Neural cell (in vitro differentiated cells): Measurements from ENCODE around the gene TGDS. TPM values are rescaled to one million over a fixed set of nuclear protein-coding genes. Genes with fewer than 3 reads are reported as not detected.

Experiments
- H2AFZ ChIP-seq: fragments of 200-600, 300-800 bp; sonication (generic), shearing (Covaris generic); 2 replicates; pipeline ENCODE4 v1.6.0; 2014; ENCODE audit warnings: low read depth, mild to moderate bottlenecking, antibody characterized with exemption, low read length, moderate library complexity
- H3F3A ChIP-seq: fragments of 200-600 bp; shearing (Covaris generic); 2 replicates; pipeline ENCODE4 v1.6.1; 2016; ENCODE audit warnings: mild to moderate bottlenecking, moderate library complexity, mixed read lengths, antibody characterized with exemption, low read length; ENCODE audit not compliant: insufficient read depth, poor library complexity, severe bottlenecking
- H3K27ac ChIP-seq: fragments of 200-600, 300-800 bp; sonication (generic), shearing (Covaris generic); 2 replicates; pipeline ENCODE4 v1.5.1; 2014; ENCODE audit warnings: mild to moderate bottlenecking, low read length, moderate library complexity
- H3K27me3 ChIP-seq: fragments of 300-800, 200-600 bp; sonication (generic), shearing (Covaris generic); 2 replicates; pipeline ENCODE4 v1.6.0; 2014; ENCODE audit warnings: mild to moderate bottlenecking, low read depth, low read length, moderate library complexity; ENCODE audit not compliant: insufficient read depth
- H3K36me3 ChIP-seq: fragments of 300-800, 200-600 bp; sonication (generic), shearing (Covaris generic); 2 replicates; pipeline ENCODE4 v1.5.1; 2014; ENCODE audit warnings: mild to moderate bottlenecking, antibody characterized with exemption, low read length, moderate library complexity; ENCODE audit not compliant: insufficient read depth
- H3K4me2 ChIP-seq: fragments of 300-800, 200-600 bp; sonication (generic), shearing (Covaris generic); 2 replicates; pipeline ENCODE4 v1.6.0; 2014; ENCODE audit warnings: mild to moderate bottlenecking, low read length
- H3K4me3 ChIP-seq: fragments of 300-800, 200-600 bp; sonication (generic), shearing (Covaris generic); 2 replicates; pipeline ENCODE4 v1.5.1; 2014; ENCODE audit warnings: mild to moderate bottlenecking, low read length, moderate library complexity
- H3K79me2 ChIP-seq: fragments of 200-600 bp; shearing (Covaris generic); replicated peaks from 2 replicates; pipeline ENCODE4 v1.6.0; 2014; ENCODE audit warnings: mild to moderate bottlenecking, low read length, moderate library complexity; ENCODE audit not compliant: insufficient read depth
- H3K9ac ChIP-seq: fragments of 300-800, 200-600 bp; sonication (generic), shearing (Covaris generic); 2 replicates; pipeline ENCODE4 v1.6.1; 2016; ENCODE audit warnings: mild to moderate bottlenecking, low read length, mixed read lengths
- H3K9me2 ChIP-seq: fragments of 200-600 bp; shearing (Covaris generic); 2 replicates; pipeline ENCODE4 v1.6.1; 2016; ENCODE audit warnings: mild to moderate bottlenecking, low read length, mixed read lengths; ENCODE audit not compliant: insufficient read depth
- H3K9me3 ChIP-seq: fragments of 200-600, 300-800 bp; sonication (generic), shearing (Covaris generic); 2 replicates; pipeline ENCODE4 v1.6.1; 2016; ENCODE audit warnings: mild to moderate bottlenecking, mixed run types, low read length, moderate library complexity, mixed read lengths
- H4K20me1 ChIP-seq: fragments of 200-600 bp; shearing (Covaris generic); 2 replicates; pipeline ENCODE4 v1.6.1; 2016; ENCODE audit warnings: mild to moderate bottlenecking, mixed run types; ENCODE audit not compliant: insufficient read depth
- CTCF ChIP-seq: fragments of 450-650 bp; IDR thresholded peaks from 2 replicates; pipeline ENCODE4 v1.5.1; 2014; ENCODE audit warnings: antibody characterized with exemption, mild to moderate bottlenecking, moderate library complexity; ENCODE audit not compliant: poor library complexity, severe bottlenecking
- EP300 ChIP-seq: fragments of 450-650 bp; conservative IDR thresholded peaks from 2 replicates; pipeline ENCODE4 v1.6.1; 2014; ENCODE audit warnings: antibody characterized with exemption, mild to moderate bottlenecking, moderate library complexity; ENCODE audit not compliant: poor library complexity, severe bottlenecking
- EZH2 ChIP-seq: fragments of 200-600, 300-800 bp; shearing (Covaris generic), sonication (generic); IDR thresholded peaks from 2 replicates; pipeline ENCODE4 v1.6.1; 2014; ENCODE audit warnings: antibody characterized with exemption, low read length, borderline replicate concordance, mild to moderate bottlenecking; ENCODE audit not compliant: insufficient read depth, poor library complexity, severe bottlenecking
- MXI1 ChIP-seq: fragments of 450-650 bp; conservative IDR thresholded peaks from 2 replicates; pipeline ENCODE4 v1.6.1; 2014; ENCODE audit warnings: antibody characterized with exemption, mild to moderate bottlenecking; ENCODE audit not compliant: poor library complexity, severe bottlenecking
- POLR2AphosphoS5 ChIP-seq: IDR thresholded peaks from 2 replicates; pipeline ENCODE4 v1.6.1; 2012
- RAD21 ChIP-seq: fragments of 450-650 bp; conservative IDR thresholded peaks from 2 replicates; pipeline ENCODE4 v1.6.1; 2014; ENCODE audit warnings: antibody characterized with exemption, mild to moderate bottlenecking, moderate library complexity
- REST ChIP-seq: IDR thresholded peaks from 2 replicates; pipeline ENCODE4 v1.6.1; 2012; ENCODE audit warnings: borderline replicate concordance
- SMC3 ChIP-seq: fragments of 450-650 bp; conservative IDR thresholded peaks from 2 replicates; pipeline ENCODE4 v1.6.1; 2014; ENCODE audit warnings: antibody characterized with exemption, mild to moderate bottlenecking, moderate library complexity; ENCODE audit not compliant: poor library complexity
- TAF1 ChIP-seq: IDR thresholded peaks from 2 replicates; pipeline ENCODE4 v1.6.1; 2012; ENCODE audit warnings: low read depth
- polyA plus RNA-seq: library from polyadenylated mRNA; depleted of rRNA; stranded (reverse); fragments of >200 nt; gene quantifications from 2 replicates; pipeline ENCODE4 v1.2.3, GENCODE V29; 2014

TGDS gene
- polyA plus RNA-seq, 1 donor from 2014 or later: 10.2 TPM

GRCh38 chr13:94586371-94586770, 9.6 kb downstream of the TGDS start:
- H3K36me3 ChIP-seq: no peaks in the 10 kb centered on the region
- H3K4me3 ChIP-seq: no peak overlapping the region
- H3K4me2 ChIP-seq: no peak overlapping the region
- H3F3A ChIP-seq: no peaks in the 10 kb centered on the region
- no peaks in the 10 kb centered on the region for H3K9me3 ChIP-seq
- no peaks in the 10 kb centered on the region for H3K79me2 ChIP-seq
- H3K27ac ChIP-seq: no peak overlapping the region
- H3K9ac ChIP-seq: no peak overlapping the region
- no peaks in the 10 kb centered on the region for H3K27me3 ChIP-seq
- H2AFZ ChIP-seq: no peak overlapping the region
- TF ChIP-seq MXI1 (no peak), CTCF (no peak), RAD21 (no peak), EP300 (no peak), POLR2AphosphoS5 (no peak), REST (no peak), EZH2 (no peak), TAF1 (no peak), SMC3 (no peak)
- H3K9me2 ChIP-seq: no peaks in the 10 kb centered on the region
- H4K20me1 ChIP-seq: no peaks in the 10 kb centered on the region

GRCh38 chr13:94585543-94586101, 10.3 kb downstream of the TGDS start:
- no peaks in the 10 kb centered on the region for H4K20me1 ChIP-seq
- H3K4me3 ChIP-seq: no peak overlapping the region
- TF ChIP-seq CTCF: no peak
- TF ChIP-seq POLR2AphosphoS5: no peak
- TF ChIP-seq RAD21: no peak
- no peak for TF ChIP-seq EZH2
- no peak for TF ChIP-seq MXI1
- no peak for TF ChIP-seq SMC3
- no peak for TF ChIP-seq TAF1
- no peak for TF ChIP-seq REST
- no peak for TF ChIP-seq EP300
- no peaks in the 10 kb centered on the region for H3K27me3 ChIP-seq
- H3K36me3 ChIP-seq: no peaks in the 10 kb centered on the region
- no peak overlapping the region for H3K4me2 ChIP-seq
- no peak overlapping the region for H3K9ac ChIP-seq
- H3K9me3 ChIP-seq: no peaks in the 10 kb centered on the region
- H2AFZ ChIP-seq: no peak overlapping the region
- no peaks in the 10 kb centered on the region for H3K9me2 ChIP-seq
- H3K27ac ChIP-seq: no peak overlapping the region
- H3K79me2 ChIP-seq: no peaks in the 10 kb centered on the region
- no peaks in the 10 kb centered on the region for H3F3A ChIP-seq
